WI38 (cell line): Measurements from ENCODE around the gene FAM168A.

Experiments
- H3K4me3 ChIP-seq: 2 replicates; pipeline ENCODE4 v1.5.1; 2011; ENCODE audit warnings: low read depth, mild to moderate bottlenecking, control low read depth, low read length
- CTCF ChIP-seq: IDR thresholded peaks from 2 replicates; pipeline ENCODE4 v1.5.1; 2012; ENCODE audit warnings: low read depth, mild to moderate bottlenecking, control low read depth, low read length

The FAM168A gene

GRCh38 chr11:73416786-73417185, 181.1 kb downstream of the FAM168A start:
- no peak overlapping the region for H3K4me3 ChIP-seq
- no peak for TF ChIP-seq CTCF

GRCh38 chr11:73415854-73416615, 181.9 kb downstream of the FAM168A start:
- H3K4me3 ChIP-seq, result no peak overlapping the region
- TF ChIP-seq CTCF, result no peak

- TF ChIP-seq CTCF, result no peak
- H3K4me3 ChIP-seq, result no peak overlapping the region
Observed at GRCh38 chr11:73414977-73415651, 182.8 kb downstream of the FAM168A start.

- H3K4me3 ChIP-seq, result no peak overlapping the region
- TF ChIP-seq CTCF, result no peak
Observed at GRCh38 chr11:73413256-73413655, 184.7 kb downstream of the FAM168A start.

GRCh38 chr11:73412308-73412707, 185.6 kb downstream of the FAM168A start:
- H3K4me3 ChIP-seq, result no peak overlapping the region
- TF ChIP-seq CTCF, result no peak

GRCh38 chr11:73411031-73411430, 186.9 kb downstream of the FAM168A start:
- no peak for TF ChIP-seq CTCF
- no peak overlapping the region for H3K4me3 ChIP-seq

- H3K4me3 ChIP-seq, result no peak overlapping the region
- TF ChIP-seq CTCF, result no peak
Observed at GRCh38 chr11:73410627-73411026, 187.3 kb downstream of the FAM168A start.
